K562 (cell line): ENCODE measurements around the gene TUBB1.

Experiments
- BHLHE40 ChIP-seq: IDR thresholded peaks from 2 replicates; pipeline ENCODE4 v1.6.1; 2011; ENCODE audit warnings: low read length, improper control_type of control experiment
- CBX3 ChIP-seq, 2 experiments: IDR thresholded peaks; 1 replicate in 1 of 2; 2 replicates in 1 of 2; pipeline ENCODE4 v1.6.1; 2012; ENCODE audit warnings: inconsistent platforms in 2 of 2, low read length in 2 of 2, borderline replicate concordance in 1 of 2, control low read depth in 1 of 2
- CUX1 ChIP-seq: fragments of 200-800 bp; sonication (Bioruptor generic); IDR thresholded peaks from 2 replicates; pipeline ENCODE4 v1.6.1; 2016; ENCODE audit warnings: missing genetic modification characterization, missing compliant biosample characterization
- NFE2 ChIP-seq: IDR thresholded peaks from 2 replicates; pipeline ENCODE4 v1.6.1; 2014; ENCODE audit warnings: antibody characterized with exemption, low read depth
- POLR2A ChIP-seq: fragments of 450-650 bp; conservative IDR thresholded peaks from 2 replicates; pipeline ENCODE4 v1.6.1; 2016
- RBM14 ChIP-seq: fragments of 200-400 bp; formaldehyde crosslinking; IDR thresholded peaks from 2 replicates; pipeline ENCODE4 v1.6.1; 2018; ENCODE audit warnings: low read depth, mild to moderate bottlenecking, low read length, moderate library complexity, borderline replicate concordance; ENCODE audit not compliant: insufficient read depth
- SRF ChIP-seq, 2 experiments: fragments of 250-450, 450-650 bp in 1 of 2; sonication (Bioruptor Pico) in 1 of 2; sonication (generic) in 1 of 2; formaldehyde crosslinking; IDR thresholded peaks; 2 replicates each; pipeline versions ENCODE4 v1.5.0 to v1.5.1; 2020 to 2022; ENCODE audit warnings: mild to moderate bottlenecking in 1 of 2, missing genetic modification reagents in 1 of 2
- TF ChIP-seq, protein P1 (sequence below), 2 experiments: fragments of 200-800 bp in 1 of 2; sonication (Bioruptor generic) in 1 of 2; sonication (generic) in 1 of 2; formaldehyde crosslinking in 1 of 2; IDR thresholded peaks in 1 of 2; conservative IDR thresholded peaks in 1 of 2; 2 replicates each; pipeline versions ENCODE4 v1.5.0 to v1.6.1; 2016 to 2020; ENCODE audit warnings: missing compliant biosample characterization in 1 of 2, missing genetic modification characterization in 1 of 2, missing genetic modification reagents in 1 of 2

GRCh38 chr20:59064214-59064722 is 45.0 kb downstream of the TUBB1 start:
- TF ChIP-seq BHLHE40 (no peak), POLR2A (no peak), SRF (CRISPR knock-in tag; IDR thresholded peaks at IDR 0.05) (no peak), RBM14 (no peak), NFE2 (no peak), CBX3 (IDR thresholded peaks at IDR 0.05; ENCODE audit: borderline replicate concordance in 1 of 2, low read length in 2 of 2) (no peak), CUX1 (CRISPR knock-in tag) (no peak)
- TF ChIP-seq, protein P1, sequence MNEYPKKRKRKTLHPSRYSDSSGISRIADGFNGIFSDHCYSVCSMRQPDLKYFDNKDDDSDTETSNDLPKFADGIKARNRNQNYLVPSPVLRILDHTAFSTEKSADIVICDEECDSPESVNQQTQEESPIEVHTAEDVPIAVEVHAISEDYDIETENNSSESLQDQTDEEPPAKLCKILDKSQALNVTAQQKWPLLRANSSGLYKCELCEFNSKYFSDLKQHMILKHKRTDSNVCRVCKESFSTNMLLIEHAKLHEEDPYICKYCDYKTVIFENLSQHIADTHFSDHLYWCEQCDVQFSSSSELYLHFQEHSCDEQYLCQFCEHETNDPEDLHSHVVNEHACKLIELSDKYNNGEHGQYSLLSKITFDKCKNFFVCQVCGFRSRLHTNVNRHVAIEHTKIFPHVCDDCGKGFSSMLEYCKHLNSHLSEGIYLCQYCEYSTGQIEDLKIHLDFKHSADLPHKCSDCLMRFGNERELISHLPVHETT (CRISPR knock-in tag; conservative IDR thresholded peaks at IDR 0.05 in 1 of 2, IDR thresholded peaks at IDR 0.05 in 1 of 2), result no peak
